Neural crest cell (in vitro differentiated cells): ENCODE data around the gene IFT81. TPM values are rescaled to one million over a fixed set of nuclear protein-coding genes. Genes with fewer than 3 reads are reported as not detected.

ENCODE experiments used
- DNase-seq: peaks from one replicate; pipeline ENCODE4 v3.0.0; 2021; ENCODE audit warnings: low read depth, mixed read lengths, low spot score
- H3K27ac Mint-ChIP-seq: one replicate; pipeline ENCODE4 v1.8.0; 2021; ENCODE audit warnings: mild to moderate bottlenecking, mixed read lengths; ENCODE audit not compliant: unreplicated experiment
- H3K27me3 Mint-ChIP-seq: 2 replicates; pipeline ENCODE4 v1.8.0; 2021; ENCODE audit warnings: low read depth, mild to moderate bottlenecking, mixed read lengths
- H3K36me3 Mint-ChIP-seq: 2 replicates; pipeline ENCODE4 v1.8.0; 2021; ENCODE audit warnings: low read depth, mild to moderate bottlenecking, mixed read lengths
- H3K4me1 Mint-ChIP-seq: 2 replicates; pipeline ENCODE4 v1.8.0; 2021; ENCODE audit warnings: mixed read lengths
- H3K4me3 Mint-ChIP-seq: one replicate; pipeline ENCODE4 v1.8.0; 2021; ENCODE audit warnings: mild to moderate bottlenecking, mixed read lengths
- H3K9me3 Mint-ChIP-seq: 2 replicates; pipeline ENCODE4 v1.8.0; 2021; ENCODE audit warnings: mixed read lengths
- CTCF ChIP-seq: fragments of 200-600 bp; sonication (generic); conservative IDR thresholded peaks from 2 replicates; pipeline ENCODE4 v1.5.0; 2021; ENCODE audit warnings: antibody characterized with exemption, mild to moderate bottlenecking
- total RNA-seq: library from RNA; stranded (reverse); gene quantifications from 2 replicates; pipeline ENCODE4 v1.2.1, GENCODE V29; 2021

IFT81 gene
- total RNA-seq, 1 donor from 2014 or later, result 40.4 TPM

GRCh38 chr12:110217996-110218674 lies 94.0 kb downstream of the IFT81 start:
- H3K4me3 Mint-ChIP-seq, result no peak overlapping the region
- H3K36me3 Mint-ChIP-seq, result peaks cover 8% of the 10 kb centered on the region
- H3K27me3 Mint-ChIP-seq, result no peaks in the 10 kb centered on the region
- no peaks in the 10 kb centered on the region for H3K4me1 Mint-ChIP-seq
- DNase-seq, result no peak
- H3K9me3 Mint-ChIP-seq, result no peaks in the 10 kb centered on the region
- no peak overlapping the region for H3K27ac Mint-ChIP-seq
- TF ChIP-seq CTCF, result no peak

- Mint-ChIP-seq H3K27me3 (no peaks in the 10 kb centered on the region), H3K9me3 (no peaks in the 10 kb centered on the region), H3K36me3 (peaks cover 10% of the 10 kb centered on the region), H3K27ac (no peak overlapping the region), H3K4me1 (peaks cover 7% of the 10 kb centered on the region), H3K4me3 (no peak overlapping the region)
- DNase-seq, result no peak
- TF ChIP-seq CTCF, result no peak
These were observed 97.9 kb downstream of the IFT81 start for GRCh38 chr12:110222027-110222426.

- H3K27ac Mint-ChIP-seq, result no peak overlapping the region
- H3K36me3 Mint-ChIP-seq, result peaks cover 10% of the 10 kb centered on the region
- no peak for DNase-seq
- no peaks in the 10 kb centered on the region for H3K27me3 Mint-ChIP-seq
- H3K9me3 Mint-ChIP-seq, result no peaks in the 10 kb centered on the region
- no peak overlapping the region for H3K4me3 Mint-ChIP-seq
- TF ChIP-seq CTCF, result no peak
- H3K4me1 Mint-ChIP-seq, result peaks cover 7% of the 10 kb centered on the region
These were observed 98.3 kb downstream of the IFT81 start for GRCh38 chr12:110222433-110222832.

- H3K9me3 Mint-ChIP-seq, result no peaks in the 10 kb centered on the region
- TF ChIP-seq CTCF, result no peak
- peaks cover 7% of the 10 kb centered on the region for H3K4me1 Mint-ChIP-seq
- no peak overlapping the region for H3K27ac Mint-ChIP-seq
- no peak for DNase-seq
- peaks cover 14% of the 10 kb centered on the region for H3K36me3 Mint-ChIP-seq
- no peaks in the 10 kb centered on the region for H3K27me3 Mint-ChIP-seq
- no peak overlapping the region for H3K4me3 Mint-ChIP-seq
These were observed 99.7 kb downstream of the IFT81 start for GRCh38 chr12:110223777-110224378.

- Mint-ChIP-seq H3K9me3 (no peaks in the 10 kb centered on the region), H3K4me3 (no peak overlapping the region), H3K4me1 (peaks cover 7% of the 10 kb centered on the region), H3K27me3 (no peaks in the 10 kb centered on the region), H3K27ac (no peak overlapping the region), H3K36me3 (peaks cover 14% of the 10 kb centered on the region)
- DNase-seq, result no peak
- peak; percentile 63 for TF ChIP-seq CTCF
These were observed 100.5 kb downstream of the IFT81 start for GRCh38 chr12:110224379-110225304.
